ENCODE measurements around the gene ECT2L. TPM values are rescaled to one million over a fixed set of nuclear protein-coding genes. Genes with fewer than 3 reads are reported as not detected.

ECT2L gene
- total and polyA plus RNA-seq, 2 donors (not counting 3 experiments of a cell fraction or from before 2014, with no cell fraction given): not detected

- intact Hi-C loops (cut with micrococcal nuclease) (loop anchor here (10.0 kb wide), 1 partner anchor 439 kb away; no protein-coding TSS in a partner anchor), dilution Hi-C loops (cut with MboI; ENCODE audit: extremely low pct_ligation_motif_present, low sequenced_read_pairs) (no loop called here)
- no peak for FAIRE-seq
- Histone ChIP-seq H3K79me2 (ENCODE audit: control insufficient read depth, insufficient read depth, low read length) (no peaks in the 10 kb centered on the region), H3K36me3 (ENCODE audit: control insufficient read depth in 2 of 2, extremely low read depth in 1 of 2, insufficient read depth in 2 of 2, low read length in 2 of 2) (no peaks in the 10 kb centered on the region), H3K9me1 (replicated peaks; ENCODE audit: control insufficient read depth, extremely low read depth, insufficient read depth, low read length) (no peaks in the 10 kb centered on the region), H3K27ac (ENCODE audit: insufficient read depth, low read depth, low read length) (no peak overlapping the region), H2AFZ (ENCODE audit: low read depth, low read length) (no peak overlapping the region), H3K9me3 (replicated peaks; ENCODE audit: control insufficient read depth, insufficient read depth, low read length) (no peaks in the 10 kb centered on the region), H3K27me3 (ENCODE audit: control insufficient read depth in 2 of 2, insufficient read depth in 2 of 2, low read length in 2 of 2) (no peaks in the 10 kb centered on the region), H3K4me3 (replicated peaks in 1 of 3; ENCODE audit: insufficient read depth in 1 of 3, low read depth in 1 of 3, low read length in 3 of 3) (no peak overlapping the region), H3K4me2 (ENCODE audit: insufficient read depth, low read length) (no peak overlapping the region), H3K4me1 (ENCODE audit: control insufficient read depth, extremely low read depth, insufficient read depth, low read length) (peaks cover 4% of the 10 kb centered on the region), H4K20me1 (replicated peaks; ENCODE audit: control insufficient read depth, extremely low read depth, insufficient read depth, low read length) (no peaks in the 10 kb centered on the region), H3K9ac (replicated peaks; ENCODE audit: extremely low read depth, insufficient read depth, low read length) (no peak overlapping the region)
- BruUV-seq (replicated peaks): no TSS peak
- POLR2A ChIA-PET: no interaction called here
- DNase-seq (ENCODE audit: low read depth, low spot score): no peak
- TF ChIP-seq EZH2 (IDR thresholded peaks at IDR 0.05; ENCODE audit: borderline replicate concordance, low read depth, low read length, severe bottlenecking) (no peak), GATA2 (IDR thresholded peaks at IDR 0.05; ENCODE audit: insufficient read depth, insufficient read length, low read depth, low read length) (no peak), JUN (IDR thresholded peaks at IDR 0.05; ENCODE audit: borderline replicate concordance, insufficient read depth, insufficient read length, low read depth) (no peak), POLR2A (IDR thresholded peaks at IDR 0.05; ENCODE audit: low read depth, low read length) (no peak), MAX (IDR thresholded peaks at IDR 0.05; ENCODE audit: insufficient read depth, insufficient read length) (no peak), MYC (IDR thresholded peaks at IDR 0.05; ENCODE audit: low read depth, low read length) (no peak), POLR2AphosphoS5 (IDR thresholded peaks at IDR 0.05; ENCODE audit: insufficient read depth, low read depth, low read length) (no peak), FOS (IDR thresholded peaks at IDR 0.05; ENCODE audit: borderline replicate concordance, insufficient read depth, low read length) (no peak)
- TF ChIP-seq, protein P1, sequence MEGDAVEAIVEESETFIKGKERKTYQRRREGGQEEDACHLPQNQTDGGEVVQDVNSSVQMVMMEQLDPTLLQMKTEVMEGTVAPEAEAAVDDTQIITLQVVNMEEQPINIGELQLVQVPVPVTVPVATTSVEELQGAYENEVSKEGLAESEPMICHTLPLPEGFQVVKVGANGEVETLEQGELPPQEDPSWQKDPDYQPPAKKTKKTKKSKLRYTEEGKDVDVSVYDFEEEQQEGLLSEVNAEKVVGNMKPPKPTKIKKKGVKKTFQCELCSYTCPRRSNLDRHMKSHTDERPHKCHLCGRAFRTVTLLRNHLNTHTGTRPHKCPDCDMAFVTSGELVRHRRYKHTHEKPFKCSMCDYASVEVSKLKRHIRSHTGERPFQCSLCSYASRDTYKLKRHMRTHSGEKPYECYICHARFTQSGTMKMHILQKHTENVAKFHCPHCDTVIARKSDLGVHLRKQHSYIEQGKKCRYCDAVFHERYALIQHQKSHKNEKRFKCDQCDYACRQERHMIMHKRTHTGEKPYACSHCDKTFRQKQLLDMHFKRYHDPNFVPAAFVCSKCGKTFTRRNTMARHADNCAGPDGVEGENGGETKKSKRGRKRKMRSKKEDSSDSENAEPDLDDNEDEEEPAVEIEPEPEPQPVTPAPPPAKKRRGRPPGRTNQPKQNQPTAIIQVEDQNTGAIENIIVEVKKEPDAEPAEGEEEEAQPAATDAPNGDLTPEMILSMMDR (IDR thresholded peaks at IDR 0.05; ENCODE audit: extremely low read depth in 1 of 2, insufficient read depth in 1 of 2, low read depth in 1 of 2, low read length in 2 of 2): no peak
- CTCF ChIA-PET: no interaction called here
These were observed 129.9 kb downstream of the ECT2L start for GRCh38 chr6:138925806-138926205.

All from endothelial cell of umbilical vein (primary cell).